Cardiac ventricle fibroblast (primary cell): ENCODE results near the gene SIGLEC10. TPM values are rescaled to one million over a fixed set of nuclear protein-coding genes. Genes with fewer than 3 reads are reported as not detected.

Source experiments
- total RNA-seq: library from RNA; depleted of rRNA; stranded (reverse); fragments of >200 nt; gene quantifications from 2 replicates; pipeline ENCODE4 v1.2.3, GENCODE V29; 2015

The SIGLEC10 gene, protein sequence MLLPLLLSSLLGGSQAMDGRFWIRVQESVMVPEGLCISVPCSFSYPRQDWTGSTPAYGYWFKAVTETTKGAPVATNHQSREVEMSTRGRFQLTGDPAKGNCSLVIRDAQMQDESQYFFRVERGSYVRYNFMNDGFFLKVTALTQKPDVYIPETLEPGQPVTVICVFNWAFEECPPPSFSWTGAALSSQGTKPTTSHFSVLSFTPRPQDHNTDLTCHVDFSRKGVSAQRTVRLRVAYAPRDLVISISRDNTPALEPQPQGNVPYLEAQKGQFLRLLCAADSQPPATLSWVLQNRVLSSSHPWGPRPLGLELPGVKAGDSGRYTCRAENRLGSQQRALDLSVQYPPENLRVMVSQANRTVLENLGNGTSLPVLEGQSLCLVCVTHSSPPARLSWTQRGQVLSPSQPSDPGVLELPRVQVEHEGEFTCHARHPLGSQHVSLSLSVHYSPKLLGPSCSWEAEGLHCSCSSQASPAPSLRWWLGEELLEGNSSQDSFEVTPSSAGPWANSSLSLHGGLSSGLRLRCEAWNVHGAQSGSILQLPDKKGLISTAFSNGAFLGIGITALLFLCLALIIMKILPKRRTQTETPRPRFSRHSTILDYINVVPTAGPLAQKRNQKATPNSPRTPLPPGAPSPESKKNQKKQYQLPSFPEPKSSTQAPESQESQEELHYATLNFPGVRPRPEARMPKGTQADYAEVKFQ
- total RNA-seq: not detected in 2 replicates

DNA sequence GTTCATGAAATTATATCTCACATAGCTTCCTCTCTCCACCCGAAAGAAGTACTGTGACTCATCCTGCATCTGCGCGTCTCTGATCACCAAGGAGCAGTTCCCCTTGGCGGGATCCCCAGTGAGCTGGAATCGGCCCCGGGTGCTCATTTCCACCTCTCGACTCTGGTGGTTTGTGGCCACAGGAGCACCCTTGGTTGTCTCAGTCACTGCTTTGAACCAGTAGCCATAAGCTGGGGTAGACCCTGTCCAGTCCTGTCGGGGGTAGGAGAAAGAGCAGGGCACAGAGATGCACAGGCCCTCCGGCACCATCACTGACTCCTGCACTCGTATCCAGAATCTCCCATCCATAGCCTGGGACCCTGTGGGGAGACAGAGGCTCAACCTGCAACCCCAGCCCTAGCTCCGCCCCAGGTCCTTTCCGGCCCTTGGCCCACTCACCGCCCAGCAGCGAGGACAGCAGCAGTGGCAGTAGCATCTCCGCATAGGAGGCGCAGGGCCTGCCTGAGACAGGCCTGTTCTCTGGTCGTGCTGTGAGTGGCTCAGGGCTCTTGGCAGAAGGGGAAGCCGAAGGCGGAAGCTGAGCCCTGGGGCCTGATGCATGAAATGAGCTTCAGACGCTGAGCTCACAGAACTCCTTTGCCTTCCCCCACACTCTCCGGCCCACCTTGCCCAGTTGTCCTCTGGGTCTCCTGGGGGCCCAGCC, at the start of gene SIGLEC10:
Gene SIGLEC10, minus strand, starts transcription at position 536 of the 703 bp plus-strand sequence. Its CDS starts 61 bp downstream, at position 475.

DNA sequence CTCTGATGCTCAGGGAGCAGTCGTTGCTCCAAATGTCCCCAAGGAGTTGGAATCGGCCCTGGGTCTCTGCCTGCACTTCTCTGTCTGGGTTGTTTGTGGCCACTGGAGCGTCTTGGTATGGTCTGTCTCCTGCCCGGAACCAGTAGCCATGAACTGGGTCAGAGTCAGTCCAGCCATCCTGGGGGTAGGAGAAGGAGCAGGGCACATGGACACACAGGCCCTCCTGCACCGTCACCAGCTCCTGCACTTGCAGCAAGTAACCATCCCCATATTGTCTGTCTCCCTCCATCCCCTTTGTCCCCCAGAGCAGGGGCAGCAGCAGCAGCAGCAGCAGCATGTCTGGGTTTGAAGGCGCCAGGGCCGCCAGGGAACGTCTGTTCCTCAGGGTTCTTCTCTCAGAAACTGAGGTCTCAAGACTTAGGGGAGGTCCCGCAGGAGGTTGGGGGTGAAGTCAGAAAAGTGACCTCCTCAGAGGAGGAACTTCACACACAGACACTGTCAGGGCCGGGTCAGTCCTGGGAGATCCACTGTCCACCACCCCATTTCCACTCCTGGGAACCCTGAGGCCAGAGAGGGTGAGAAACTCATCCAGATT, 40.7 kb upstream of the SIGLEC10 start, which contains the start of gene SIGLEC8:
Gene SIGLEC8, minus strand, starts transcription at position 404 of the 595 bp plus-strand sequence. Its CDS starts 67 bp downstream, at position 337.

DNA sequence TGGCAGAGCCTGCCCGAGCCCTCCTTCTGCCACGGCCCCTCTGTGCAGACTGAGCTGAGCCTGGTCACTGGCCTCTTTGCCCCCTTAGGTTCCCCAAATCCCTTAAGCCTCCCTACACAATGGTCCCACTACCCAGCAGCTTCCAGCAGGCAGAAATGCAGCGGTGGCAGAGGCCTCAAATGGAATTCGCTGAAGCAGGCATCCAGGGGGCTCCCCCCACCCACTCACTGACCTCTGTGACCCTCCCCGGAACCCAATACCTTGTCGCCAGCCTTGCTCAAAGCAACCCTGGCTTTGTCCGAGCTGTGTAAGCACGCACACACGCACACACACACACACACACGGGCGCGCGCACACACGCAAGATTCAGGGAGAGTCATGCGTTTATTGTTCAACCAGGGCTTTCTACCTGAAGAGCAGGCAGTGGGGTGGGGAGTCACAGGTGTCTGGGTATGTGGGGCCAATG, 29.5 kb downstream of the SIGLEC10 start, which contains the start of gene LIM2:
Gene LIM2, minus strand, starts transcription at position 51 of the 466 bp plus-strand sequence. CDS start 531 bp downstream, outside the sequence.

DNA sequence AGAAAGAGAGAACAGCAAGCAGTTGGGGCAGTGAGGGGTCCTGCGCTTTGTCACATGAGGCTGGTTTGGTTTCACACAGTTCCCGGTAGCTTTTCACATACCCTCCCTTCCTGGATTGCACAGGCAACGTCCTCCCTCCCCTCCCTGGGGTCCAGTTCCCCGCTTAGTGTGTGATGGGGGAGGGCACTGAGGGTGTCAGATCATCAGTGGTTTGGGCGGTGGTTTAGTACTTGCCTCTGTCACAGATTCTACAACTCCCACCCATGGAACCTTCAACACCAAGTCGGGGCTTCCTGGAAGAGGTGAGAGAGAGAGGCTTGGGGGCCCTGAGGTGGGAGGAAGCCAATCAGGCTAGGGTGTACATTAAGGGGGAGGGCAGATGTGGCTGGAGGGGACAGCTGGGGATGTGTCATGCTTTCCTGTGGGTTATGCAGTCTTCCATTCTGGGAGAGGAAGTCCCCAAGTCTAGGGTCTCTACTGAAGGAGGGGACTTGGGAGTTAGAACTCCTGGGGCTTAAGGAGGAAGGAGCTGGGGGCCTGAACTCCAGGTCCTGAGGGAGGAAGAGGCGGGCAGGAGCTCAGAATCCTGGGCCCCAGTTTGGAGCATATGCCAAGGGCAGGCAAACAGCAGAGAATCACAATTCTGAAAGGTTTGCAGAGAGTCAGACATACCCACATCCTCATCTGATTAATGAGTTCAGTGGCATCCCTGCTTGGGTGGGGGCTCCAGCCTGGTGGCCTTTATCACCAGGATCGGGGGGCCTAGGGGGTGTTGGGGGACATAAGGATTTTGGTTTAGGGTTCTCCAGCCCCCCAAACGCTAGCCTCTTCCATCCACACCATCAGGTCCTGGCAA, 44.6 kb downstream of the SIGLEC10 start, which contains the start of gene NKG7:
Gene NKG7, minus strand, starts transcription at position 6 of the 856 bp plus-strand sequence. CDS start 119 bp downstream, outside the sequence.

DNA sequence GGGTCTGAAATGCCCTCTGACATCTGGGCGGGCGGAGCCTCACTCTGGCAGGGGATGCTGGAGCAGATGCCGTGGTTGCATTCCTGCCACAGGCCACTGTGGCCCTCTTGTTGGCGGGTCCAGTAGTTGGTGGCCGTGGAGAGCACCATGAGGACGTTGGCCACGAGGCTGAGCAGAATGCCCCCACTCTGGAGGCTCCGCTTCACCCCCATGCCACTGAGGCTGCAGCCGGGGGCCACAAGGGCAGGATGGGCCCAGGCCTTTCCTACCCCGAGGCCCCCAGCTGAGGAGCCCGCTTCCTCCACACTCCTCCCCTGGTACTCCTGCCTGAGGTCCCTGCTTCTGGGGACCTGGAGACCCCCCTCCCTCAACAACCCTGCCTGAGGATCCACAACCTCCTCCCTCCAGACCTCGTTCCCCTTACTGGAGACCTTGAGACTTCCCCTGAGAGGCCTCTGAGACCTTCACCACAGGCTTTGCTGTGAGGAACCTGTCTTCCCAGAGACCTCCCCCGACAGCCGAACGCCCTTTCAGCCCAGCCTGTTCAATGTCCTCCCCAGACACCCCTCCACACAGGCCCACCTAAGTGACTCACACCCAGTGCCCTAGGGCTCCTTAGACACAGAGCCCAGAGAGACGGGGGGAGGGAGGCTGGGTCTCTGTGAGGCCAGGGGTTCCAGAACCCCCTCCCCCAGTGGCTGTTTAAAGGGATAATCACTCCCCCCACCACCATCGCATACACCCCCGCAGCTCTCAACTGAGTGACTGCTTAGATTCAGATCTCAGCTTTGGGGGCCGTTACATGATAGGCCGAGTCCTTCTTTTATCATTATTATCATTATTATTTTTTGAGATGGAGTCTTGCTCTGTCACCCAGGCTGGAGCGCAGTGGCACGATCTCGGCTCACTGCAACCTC, 48.8 kb downstream of the SIGLEC10 start, which contains the start of gene CLDND2:
Gene CLDND2, minus strand, starts transcription at position 638 of the 917 bp plus-strand sequence. Its CDS starts 426 bp downstream, at position 212.

DNA sequence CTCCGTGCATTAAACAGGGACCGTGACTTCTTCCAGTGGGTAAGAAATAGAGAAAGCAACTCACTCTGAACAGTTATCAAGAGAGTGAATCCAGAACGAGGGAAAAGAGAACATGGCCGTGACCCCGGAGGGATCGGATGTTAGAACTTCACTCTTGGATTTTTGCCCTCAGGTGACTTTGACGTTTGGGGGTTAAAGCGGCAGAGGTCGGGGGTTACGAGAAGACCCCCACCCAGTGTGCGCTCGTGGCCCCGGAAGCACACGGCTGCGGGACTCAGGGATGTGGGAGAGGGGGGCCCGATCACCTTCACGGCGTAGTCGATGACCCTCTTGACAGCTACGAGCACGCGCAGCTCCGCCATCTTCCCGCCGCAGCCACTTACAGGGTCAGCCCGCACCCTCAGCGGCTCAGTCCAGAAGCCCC, 51.5 kb downstream of the SIGLEC10 start, which contains the start of gene ETFB:
Gene ETFB, minus strand, starts transcription at position 424 of the 424 bp plus-strand sequence. Its CDS starts 62 bp downstream, at position 362.

Other genes with a start within 250 kb of the SIGLEC10 start
- gene CD33, start 192.6 kb downstream of the SIGLEC10 start, total RNA-seq: not detected in 2 replicates
- gene SIGLECL1, start 166.6 kb downstream of the SIGLEC10 start, total RNA-seq: not detected in 2 replicates
- gene IGLON5, start 106.0 kb downstream of the SIGLEC10 start, total RNA-seq: 0.44 and 0.62 TPM in 2 replicates
- gene VSIG10L, start 75.5 kb downstream of the SIGLEC10 start, total RNA-seq: 0.31 and 0.98 TPM in 2 replicates
- 183 and 207 TPM in 2 replicates for gene ETFB, start 51.3 kb downstream of the SIGLEC10 start, total RNA-seq
- not detected in 2 replicates for gene CLDND2, start 48.6 kb downstream of the SIGLEC10 start, total RNA-seq
- gene NKG7, start 45.0 kb downstream of the SIGLEC10 start, total RNA-seq: not detected in 2 replicates
- not detected in 2 replicates for gene LIM2, start 29.7 kb downstream of the SIGLEC10 start, total RNA-seq
- 0.20 TPM in 1 of 2 replicates, not detected in the other for gene C19orf84, start 27.1 kb downstream of the SIGLEC10 start, total RNA-seq
- gene SIGLEC8, start 40.8 kb upstream of the SIGLEC10 start, total RNA-seq: not detected in 2 replicates
- not detected in 2 replicates for gene CEACAM18, start 60.9 kb upstream of the SIGLEC10 start, total RNA-seq
- gene SIGLEC12, start 84.2 kb upstream of the SIGLEC10 start, total RNA-seq: not detected in 2 replicates
- gene SIGLEC6, start 114.0 kb upstream of the SIGLEC10 start, total RNA-seq: not detected in 2 replicates
- 4.3 and 6.6 TPM in 2 replicates for gene ZNF175, start 153.6 kb upstream of the SIGLEC10 start, total RNA-seq
- gene SIGLEC5, start 212.8 kb upstream of the SIGLEC10 start, total RNA-seq: not detected in 2 replicates
- not detected in 2 replicates for gene SIGLEC14, start 229.2 kb upstream of the SIGLEC10 start, total RNA-seq